ENCODE results near the gene CENPM.
A peak's percentile ranks its signal among the peaks of the same experiment; 100 is the strongest.

CENPM gene

DNA sequence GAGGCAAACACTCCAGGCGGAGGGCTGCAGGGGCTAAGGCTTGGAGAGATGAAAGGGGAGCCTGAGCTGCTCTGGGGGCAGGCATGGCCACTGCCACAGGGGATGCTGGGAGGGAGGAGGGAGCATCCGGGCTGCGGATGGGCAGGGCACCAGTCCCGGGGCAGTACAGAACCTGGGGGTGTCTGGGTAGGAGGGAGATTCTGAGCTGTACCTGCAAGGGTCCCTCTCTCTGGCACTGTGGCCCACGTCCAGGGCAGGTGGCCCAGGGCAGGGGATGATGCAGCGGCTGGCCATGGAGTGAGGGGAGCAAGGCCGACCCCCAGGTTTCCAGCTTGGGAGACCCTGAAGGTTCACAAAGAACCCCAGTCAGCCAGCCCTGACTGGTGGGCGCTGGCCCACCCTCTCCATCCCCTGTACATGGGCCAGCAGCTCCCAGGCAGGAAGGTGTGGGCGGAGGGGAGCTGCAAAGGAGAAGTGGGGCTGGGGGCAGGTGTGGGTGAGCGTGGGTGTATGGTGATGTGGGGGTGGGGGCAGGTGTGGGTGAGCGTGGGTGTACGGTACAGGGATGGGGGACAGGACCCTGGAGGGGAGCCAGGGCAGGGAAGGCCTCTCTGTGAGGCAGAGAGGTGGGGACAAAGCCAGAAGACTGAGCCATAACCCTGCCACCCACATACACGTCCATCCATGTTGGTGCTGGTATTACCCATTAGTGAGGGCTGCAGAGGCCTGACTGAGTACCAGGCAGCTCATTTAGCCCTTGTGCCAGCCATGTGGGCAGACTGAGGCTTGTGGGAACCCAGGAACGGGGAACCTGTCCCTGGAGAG is 18.1 kb downstream of the CENPM start:
- Histone ChIP-seq H3K36me3 (no peaks in the 10 kb centered on the region), H3K27me3 (peaks cover 58% of the 10 kb centered on the region), H3K9me3 (no peaks in the 10 kb centered on the region), H3K4me3 (ENCODE audit: low read depth in 1 of 2, low read length in 1 of 2) (no peak overlapping the region), H3K27ac (no peak overlapping the region), H3K4me1 (ENCODE audit: control insufficient read depth in 1 of 2, insufficient read depth in 1 of 2, low read depth in 1 of 2, low read length in 1 of 2) (peaks cover 0 to 9% of the 10 kb centered on the region in 2 experiments)
- TF ChIP-seq, protein P1, sequence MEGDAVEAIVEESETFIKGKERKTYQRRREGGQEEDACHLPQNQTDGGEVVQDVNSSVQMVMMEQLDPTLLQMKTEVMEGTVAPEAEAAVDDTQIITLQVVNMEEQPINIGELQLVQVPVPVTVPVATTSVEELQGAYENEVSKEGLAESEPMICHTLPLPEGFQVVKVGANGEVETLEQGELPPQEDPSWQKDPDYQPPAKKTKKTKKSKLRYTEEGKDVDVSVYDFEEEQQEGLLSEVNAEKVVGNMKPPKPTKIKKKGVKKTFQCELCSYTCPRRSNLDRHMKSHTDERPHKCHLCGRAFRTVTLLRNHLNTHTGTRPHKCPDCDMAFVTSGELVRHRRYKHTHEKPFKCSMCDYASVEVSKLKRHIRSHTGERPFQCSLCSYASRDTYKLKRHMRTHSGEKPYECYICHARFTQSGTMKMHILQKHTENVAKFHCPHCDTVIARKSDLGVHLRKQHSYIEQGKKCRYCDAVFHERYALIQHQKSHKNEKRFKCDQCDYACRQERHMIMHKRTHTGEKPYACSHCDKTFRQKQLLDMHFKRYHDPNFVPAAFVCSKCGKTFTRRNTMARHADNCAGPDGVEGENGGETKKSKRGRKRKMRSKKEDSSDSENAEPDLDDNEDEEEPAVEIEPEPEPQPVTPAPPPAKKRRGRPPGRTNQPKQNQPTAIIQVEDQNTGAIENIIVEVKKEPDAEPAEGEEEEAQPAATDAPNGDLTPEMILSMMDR (IDR thresholded peaks at IDR 0.05) = no peak

DNA sequence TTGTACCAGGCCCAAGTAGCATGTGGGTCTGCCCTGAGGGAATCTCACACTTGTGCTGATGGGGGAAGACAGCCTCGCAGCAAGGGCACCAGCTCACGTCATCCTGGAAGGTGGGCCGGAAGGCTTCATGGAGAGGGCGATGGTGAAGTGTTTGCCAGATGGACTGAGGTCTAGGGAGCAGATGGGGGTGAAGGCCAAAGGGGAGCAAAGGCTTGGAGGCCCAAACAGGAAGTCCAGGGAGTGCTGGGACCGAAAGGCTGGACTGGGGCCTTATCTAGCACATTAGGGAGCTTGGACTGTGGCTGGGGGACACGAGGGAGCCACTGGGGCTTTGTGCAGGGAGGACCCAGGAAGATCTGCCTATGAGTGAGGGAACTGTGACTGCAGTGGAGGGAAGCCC is 19.1 kb downstream of the CENPM start:
- TF ChIP-seq, protein P1 (IDR thresholded peaks at IDR 0.05) = no peak
- Histone ChIP-seq H3K4me1 (ENCODE audit: control insufficient read depth in 1 of 2, insufficient read depth in 1 of 2, low read depth in 1 of 2, low read length in 1 of 2) (peaks cover 0 to 9% of the 10 kb centered on the region in 2 experiments), H3K27me3 (peaks cover 67% of the 10 kb centered on the region), H3K36me3 (no peaks in the 10 kb centered on the region), H3K9me3 (no peaks in the 10 kb centered on the region), H3K27ac (no peak overlapping the region), H3K4me3 (ENCODE audit: low read depth in 1 of 2, low read length in 1 of 2) (no peak overlapping the region)

DNA sequence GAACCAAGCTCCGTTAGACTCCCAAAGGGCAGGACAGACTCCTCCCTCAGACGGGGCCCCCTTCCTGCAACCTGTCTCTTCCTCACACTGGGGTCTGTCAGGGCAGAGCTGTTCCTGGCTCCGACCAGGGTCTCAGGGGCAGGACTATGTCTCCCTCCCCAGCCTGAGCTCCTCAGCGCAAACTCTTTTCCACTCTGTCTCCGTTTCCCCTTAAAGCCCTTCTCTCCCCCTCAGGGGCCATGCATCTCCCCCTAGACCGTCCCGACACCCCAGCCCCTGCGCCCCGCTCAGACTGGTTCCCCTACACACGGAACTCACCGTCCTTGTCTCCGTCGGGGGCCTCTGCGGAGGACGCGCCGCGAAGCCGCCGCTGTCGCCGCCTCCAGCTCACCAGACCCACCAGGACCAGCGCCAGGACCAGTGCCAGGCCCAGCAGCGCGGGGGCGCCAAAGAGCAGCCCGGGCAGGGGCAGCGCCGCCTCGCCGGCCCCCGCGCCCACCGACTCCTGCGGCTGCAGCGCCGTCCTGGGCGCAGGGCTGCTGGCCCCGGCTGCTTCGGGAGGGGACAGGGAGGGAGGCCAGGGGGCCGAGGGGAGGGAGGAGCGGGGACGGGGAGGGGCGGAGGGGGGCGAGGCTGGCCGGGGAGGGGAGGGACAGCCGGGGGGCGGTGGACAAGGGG is 21.0 kb downstream of the CENPM start:
- Histone ChIP-seq H3K4me3 (ENCODE audit: low read depth in 1 of 2, low read length in 1 of 2) (no peak overlapping the region), H3K27ac (no peak overlapping the region)
- TF ChIP-seq, protein P1 (IDR thresholded peaks at IDR 0.05) = peak; percentile 46

DNA sequence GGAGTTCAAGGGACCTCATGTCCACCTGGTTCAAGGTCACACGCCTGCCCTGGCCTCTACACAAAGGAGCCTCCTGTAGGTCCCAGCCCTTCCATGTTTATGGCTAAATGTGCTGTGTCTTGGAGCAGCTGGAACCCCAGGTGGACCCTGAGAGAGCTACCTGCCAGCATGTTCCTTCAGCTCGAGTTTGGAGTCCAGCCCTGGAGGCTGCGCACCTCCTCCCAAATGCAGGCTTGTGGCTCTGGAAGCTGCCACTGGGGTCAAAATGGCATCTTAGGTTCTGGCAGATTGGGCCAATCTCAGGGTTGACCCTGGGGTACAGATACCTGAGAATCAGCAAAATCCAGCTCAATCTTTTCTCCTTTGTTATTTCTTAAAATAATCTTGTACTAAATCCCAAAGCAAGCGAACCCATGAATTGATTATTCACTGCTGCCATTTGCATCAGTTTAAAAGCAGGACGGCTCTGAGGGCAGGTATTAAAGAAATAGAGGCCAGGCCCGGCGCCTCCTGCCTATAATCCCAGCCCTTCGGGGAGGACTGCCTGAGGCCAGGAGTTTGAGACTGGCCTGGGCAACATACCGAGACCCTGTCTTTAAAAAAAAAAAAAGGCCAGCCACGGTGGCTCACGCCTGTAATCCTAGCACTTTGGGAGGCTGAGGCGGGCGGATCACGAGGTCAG is 23.2 kb downstream of the CENPM start:
- Histone ChIP-seq H3K4me3 (ENCODE audit: low read depth in 1 of 2, low read length in 1 of 2) (no peak overlapping the region), H3K9me3 (no peaks in the 10 kb centered on the region), H3K27ac (no peak overlapping the region), H3K36me3 (no peaks in the 10 kb centered on the region), H3K4me1 (ENCODE audit: control insufficient read depth in 1 of 2, insufficient read depth in 1 of 2, low read depth in 1 of 2, low read length in 1 of 2) (peaks cover 15 to 25% of the 10 kb centered on the region in 2 experiments), H3K27me3 (peaks cover 100% of the 10 kb centered on the region)
- TF ChIP-seq, protein P1 (IDR thresholded peaks at IDR 0.05) = no peak

More for the DNA sequence above, 21.0 kb downstream of the CENPM start:
- H3K27me3 ChIP-seq = peaks cover 86% of the 10 kb centered on the region
- H3K36me3 ChIP-seq = no peaks in the 10 kb centered on the region
- peaks cover 0 to 9% of the 10 kb centered on the region in 2 experiments for H3K4me1 ChIP-seq (ENCODE audit: control insufficient read depth in 1 of 2, insufficient read depth in 1 of 2, low read depth in 1 of 2, low read length in 1 of 2)
- H3K9me3 ChIP-seq = no peaks in the 10 kb centered on the region

DNA sequence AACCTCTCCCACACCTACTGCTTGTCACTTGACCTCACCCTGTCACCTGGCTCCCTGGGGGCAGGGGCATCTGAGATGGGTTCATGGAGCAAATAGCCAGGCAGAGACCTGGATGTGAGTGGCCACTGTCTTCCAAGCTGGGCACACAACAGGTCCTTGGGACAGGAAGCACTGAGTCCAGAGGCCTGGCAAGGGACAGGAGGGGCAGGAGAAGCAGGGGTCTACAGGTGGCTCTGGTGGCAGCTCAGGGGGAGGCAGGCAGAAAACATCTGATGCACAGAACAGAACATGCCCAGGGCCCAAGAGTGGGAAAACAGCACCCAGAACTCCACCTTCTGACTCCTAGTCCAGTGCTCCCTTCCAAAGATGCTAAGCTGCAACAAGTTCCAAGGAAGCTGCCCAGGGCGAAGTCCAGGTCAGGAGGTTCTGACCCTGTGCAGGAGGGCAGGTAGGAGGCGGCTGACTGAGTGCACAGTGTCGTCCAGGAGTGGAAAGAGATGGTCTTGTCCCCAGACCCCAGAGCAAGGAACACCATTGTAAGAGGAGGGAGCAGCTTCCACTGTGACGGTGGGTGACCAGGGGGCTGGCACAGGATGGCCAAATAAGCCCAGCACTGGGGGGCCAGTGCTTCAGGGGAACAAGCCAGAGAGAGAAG is 23.9 kb downstream of the CENPM start:
- no peaks in the 10 kb centered on the region for H3K9me3 ChIP-seq
- no peak overlapping the region for H3K4me3 ChIP-seq (ENCODE audit: low read depth in 1 of 2, low read length in 1 of 2)
- peaks cover 100% of the 10 kb centered on the region for H3K27me3 ChIP-seq
- H3K27ac ChIP-seq = no peak overlapping the region
- TF ChIP-seq, protein P1 (IDR thresholded peaks at IDR 0.05) = no peak
- no peaks in the 10 kb centered on the region for H3K36me3 ChIP-seq
- peaks cover 17 to 28% of the 10 kb centered on the region in 2 experiments for H3K4me1 ChIP-seq (ENCODE audit: control insufficient read depth in 1 of 2, insufficient read depth in 1 of 2, low read depth in 1 of 2, low read length in 1 of 2)

All from neutrophil (primary cell).